GM18909 (cell line): ENCODE data around the gene OR51G2.

Experiments used
- ATAC-seq: cut with Tn5 transposase; IDR thresholded peaks from one replicate; pipeline ENCODE4 v1.9.1; 2021; ENCODE audit warnings: mild to moderate bottlenecking; ENCODE audit not compliant: unreplicated experiment, poor library complexity

Gene OR51G2

GRCh38 chr11:4881188-4881587 lies 38.0 kb downstream of the OR51G2 start:
- no peak for ATAC-seq

DNA sequence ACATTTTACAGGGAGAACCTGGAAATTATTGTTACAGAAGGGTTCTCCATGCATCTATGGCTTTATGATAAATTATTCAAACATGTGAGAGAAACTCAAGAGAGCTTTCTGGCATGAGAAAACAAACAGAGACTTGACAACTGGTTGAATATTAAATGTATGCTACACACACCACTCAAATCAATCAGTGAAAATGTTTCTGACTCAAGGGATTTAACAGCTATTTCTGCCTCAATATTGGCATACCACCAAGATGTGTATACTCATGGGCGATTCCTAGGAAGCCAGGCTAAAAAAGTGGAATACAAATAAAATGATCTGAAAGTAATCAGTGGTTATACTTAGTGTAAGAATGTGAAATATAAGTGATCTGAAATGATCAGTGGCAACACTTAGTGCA lies 53.3 kb downstream of the OR51G2 start:
- no peak for ATAC-seq

DNA sequence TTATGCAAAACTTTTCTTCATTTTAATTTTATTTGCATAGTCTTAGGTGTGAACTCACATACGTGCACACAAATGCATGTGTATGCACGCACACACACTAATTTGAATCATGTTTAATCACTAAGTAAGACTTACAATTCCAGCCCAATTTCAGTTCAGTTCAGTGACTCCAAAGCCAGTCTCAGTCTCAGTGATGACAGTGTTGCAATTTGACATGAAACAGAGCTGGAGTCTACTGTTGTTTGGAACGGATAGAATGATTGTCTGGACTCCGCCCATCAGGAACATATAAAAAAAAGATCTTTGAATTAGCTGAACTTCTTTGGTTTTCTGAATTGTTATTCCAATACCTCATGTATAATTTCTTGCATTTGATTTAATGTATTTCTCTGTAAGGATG lies 55.3 kb downstream of the OR51G2 start:
- ATAC-seq = no peak
